A673 (cell line): Measurements from ENCODE around the gene PRPF6. TPM values are rescaled to one million over a fixed set of nuclear protein-coding genes. Genes with fewer than 3 reads are reported as not detected.

Experiments
- BruUV-seq: library from RNA; stranded (reverse); fragments of 400-500 nt; replicated peaks from 2 replicates; lab custom pipeline; 2021; lab: Mats Ljungman, UMichigan
- CTCF ChIA-PET: fragments of 300-600 bp; sonication (Branson Sonifier 250); formaldehyde crosslinking; loops from one replicate; lab custom pipeline; 2022; ENCODE audit warnings: antibody characterized with exemption; lab: Charles Lee
- POLR2A ChIA-PET: fragments of 300-600 bp; sonication (Branson Sonifier 250); formaldehyde crosslinking; loops from one replicate; lab custom pipeline; 2022; ENCODE audit warnings: antibody characterized with exemption; ENCODE audit not compliant: low non-redundant PET; lab: Charles Lee
- DNase-seq: peaks from one replicate; pipeline ENCODE4 v3.0.0-alpha.2; 2015; ENCODE audit warnings: low spot score
- H3K27ac ChIP-seq: fragments of 200-600 bp; sonication (generic); 2 replicates; pipeline ENCODE4 v1.5.1; 2016; ENCODE audit warnings: mixed run types, low read depth, mild to moderate bottlenecking, mixed read lengths, antibody characterized with exemption, low read length; ENCODE audit not compliant: poor library complexity, severe bottlenecking
- H3K27me3 ChIP-seq: fragments of 200-600 bp; sonication (generic); replicated peaks from 2 replicates; pipeline ENCODE4 v1.6.1; 2017; ENCODE audit warnings: mixed run types, low read depth, mild to moderate bottlenecking, mixed read lengths, antibody characterized with exemption, low read length; ENCODE audit not compliant: insufficient read depth, poor library complexity
- H3K36me3 ChIP-seq: fragments of 200-600 bp; sonication (generic); 2 replicates; pipeline ENCODE4 v1.6.1; 2016; ENCODE audit warnings: mixed run types, mild to moderate bottlenecking, mixed read lengths, antibody characterized with exemption, low read length; ENCODE audit not compliant: insufficient read depth, poor library complexity, severe bottlenecking
- H3K4me1 ChIP-seq: fragments of 200-600 bp; sonication (generic); 2 replicates; pipeline ENCODE4 v1.6.1; 2017; ENCODE audit warnings: mixed run types, mild to moderate bottlenecking, mixed read lengths, antibody characterized with exemption, low read length; ENCODE audit not compliant: insufficient read depth, poor library complexity, severe bottlenecking
- H3K4me3 ChIP-seq: fragments of 200-600 bp; sonication (generic); 2 replicates; pipeline ENCODE4 v1.5.1; 2016; ENCODE audit warnings: low read depth, mixed run types, mild to moderate bottlenecking, mixed read lengths, low read length; ENCODE audit not compliant: poor library complexity, severe bottlenecking
- H3K9me3 ChIP-seq: fragments of 200-600 bp; sonication (generic); 2 replicates; pipeline ENCODE4 v1.6.1; 2016; ENCODE audit warnings: mixed run types, low read depth, mild to moderate bottlenecking, mixed read lengths, antibody characterized with exemption, low read length; ENCODE audit not compliant: poor library complexity, severe bottlenecking
- CTCF ChIP-seq: fragments of 300-800, 200-600 bp; sonication (generic); conservative IDR thresholded peaks from 2 replicates; pipeline ENCODE4 v1.5.1; 2017; ENCODE audit warnings: low read depth, mild to moderate bottlenecking, antibody characterized with exemption, low read length, moderate library complexity, mixed read lengths
- EZH2 ChIP-seq: fragments of 200-600 bp; sonication (generic); IDR thresholded peaks from 2 replicates; pipeline ENCODE4 v1.6.1; 2017; ENCODE audit warnings: borderline replicate concordance, low read depth, mild to moderate bottlenecking, mixed read lengths, antibody characterized with exemption, low read length; ENCODE audit not compliant: poor library complexity, severe bottlenecking
- intact Hi-C: fragments of 100-400 bp; cut with micrococcal nuclease; formaldehyde crosslinking; loops from one replicate; pipeline ENCODE4 v1.10.0; 2022; ENCODE audit not compliant: unreplicated experiment
- total RNA-seq: library from RNA; stranded (reverse); gene quantifications from 2 replicates; pipeline ENCODE4 v1.2.3, GENCODE V29; 2021

Gene PRPF6
- total RNA-seq, 1 experiment from 2014 or later = 86.3 TPM

GRCh38 chr20:64050261-64051032, 69.5 kb downstream of the PRPF6 start:
- no peaks in the 10 kb centered on the region for H3K36me3 ChIP-seq
- ChIA-PET CTCF (no interaction called here), POLR2A (no interaction called here)
- DNase-seq = no peak
- BruUV-seq = no TSS peak
- intact Hi-C loops = no loop called here
- H3K4me3 ChIP-seq = peak overlapping the region; percentile 34
- TF ChIP-seq EZH2 (no peak), CTCF (no peak)
- H3K9me3 ChIP-seq = no peaks in the 10 kb centered on the region
- H3K27me3 ChIP-seq = peaks cover 9% of the 10 kb centered on the region
- peaks cover 8% of the 10 kb centered on the region for H3K4me1 ChIP-seq
- no peak overlapping the region for H3K27ac ChIP-seq

GRCh38 chr20:64051033-64051452, 70.1 kb downstream of the PRPF6 start:
- Histone ChIP-seq H3K27me3 (peaks cover 9% of the 10 kb centered on the region), H3K36me3 (no peaks in the 10 kb centered on the region), H3K4me1 (peaks cover 12% of the 10 kb centered on the region), H3K9me3 (no peaks in the 10 kb centered on the region), H3K4me3 (no peak overlapping the region), H3K27ac (no peak overlapping the region)
- POLR2A ChIA-PET = no interaction called here
- CTCF ChIA-PET = no interaction called here
- BruUV-seq = no TSS peak
- no peak for TF ChIP-seq EZH2
- TF ChIP-seq CTCF = no peak
- intact Hi-C loops = no loop called here
- no peak for DNase-seq

- ChIA-PET POLR2A (no interaction called here), CTCF (no interaction called here)
- Histone ChIP-seq H3K27ac (no peak overlapping the region), H3K27me3 (peaks cover 9% of the 10 kb centered on the region), H3K4me1 (peaks cover 13% of the 10 kb centered on the region), H3K4me3 (no peak overlapping the region), H3K9me3 (no peaks in the 10 kb centered on the region), H3K36me3 (no peaks in the 10 kb centered on the region)
- no TSS peak for BruUV-seq
- no peak for TF ChIP-seq EZH2
- TF ChIP-seq CTCF = no peak
- intact Hi-C loops = no loop called here
- no peak for DNase-seq
Observed at GRCh38 chr20:64051561-64052325, 70.8 kb downstream of the PRPF6 start.
